Activated effector memory CD4-positive, alpha-beta T cell treated with Interleukin-2 at 50 U/mL for 16 hours (primary cell): ENCODE measurements around the gene ACER2.
"Not testable (repeated sequence)": the region's sequence is repeated elsewhere in the genome, so short reads cannot be mapped to it uniquely, and the experiment has no call there.

Experiments used
- DNase-seq: peaks from one replicate; pipeline ENCODE4 v3.0.0-alpha.2; 2020

ACER2 gene

GRCh38 chr9:19408693-19409400, at the start of gene ACER2:
Gene ACER2 (plus strand): TSS chr9:19409009. CDS start chr9:19409085, 76 bp downstream.
- DNase-seq = peak; percentile 95

GRCh38 chr9:19369107-19369506, 39.7 kb upstream of the ACER2 start:
- DNase-seq = no peak

GRCh38 chr9:19371942-19372341, 36.9 kb upstream of the ACER2 start:
- no peak for DNase-seq

GRCh38 chr9:19372567-19372966, 36.2 kb upstream of the ACER2 start:
- no peak for DNase-seq

GRCh38 chr9:19373527-19373926, 35.3 kb upstream of the ACER2 start:
- DNase-seq = no peak

- no peak for DNase-seq
Observed at GRCh38 chr9:19375538-19375937, 33.3 kb upstream of the ACER2 start.

DNA sequence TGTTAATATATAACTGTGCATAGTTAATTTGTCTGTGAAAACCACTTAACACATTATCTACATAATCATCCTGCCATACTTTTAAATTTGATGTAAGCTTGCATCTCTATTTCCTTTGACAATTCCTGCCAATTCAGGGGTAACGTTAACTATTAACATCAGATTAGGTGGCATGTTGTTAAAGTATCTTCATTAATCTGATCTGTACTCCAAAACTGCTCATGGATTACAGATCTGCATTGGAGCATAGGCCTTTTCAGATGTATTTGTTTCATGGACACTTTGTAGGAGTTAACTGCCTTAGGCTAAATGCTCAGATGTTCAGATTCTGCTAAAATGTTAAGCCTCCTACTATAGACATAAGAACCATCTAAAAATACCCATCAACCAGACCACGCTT, 31.9 kb upstream of the ACER2 start:
- DNase-seq = no peak

GRCh38 chr9:19378164-19378563, 30.6 kb upstream of the ACER2 start:
- no peak for DNase-seq

GRCh38 chr9:19378647-19379046, 30.2 kb upstream of the ACER2 start:
- no peak for DNase-seq

DNA sequence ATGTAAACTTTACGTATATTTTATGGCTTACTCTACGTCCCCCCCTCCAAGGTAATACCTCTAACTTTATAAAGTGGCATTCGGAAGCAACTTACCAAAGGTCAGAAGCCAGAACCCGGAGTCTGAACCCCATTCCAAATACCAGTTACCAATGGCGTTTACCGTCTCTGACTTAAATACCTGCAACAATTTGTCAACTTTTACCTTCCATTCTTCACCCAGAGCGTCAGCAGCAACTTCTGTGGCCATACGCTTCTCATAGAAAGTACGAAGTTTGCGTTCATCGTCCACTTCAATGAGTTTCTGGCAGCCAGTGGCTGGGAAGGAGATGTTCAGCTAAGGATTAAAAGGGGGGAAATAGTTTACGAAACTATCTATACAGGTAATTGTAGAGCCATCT, 29.5 kb upstream of the ACER2 start:
- no peak for DNase-seq

GRCh38 chr9:19379697-19380046, 29.1 kb upstream of the ACER2 start:
- no peak for DNase-seq

GRCh38 chr9:19380826-19381075, 28.1 kb upstream of the ACER2 start:
- DNase-seq = no peak

DNA sequence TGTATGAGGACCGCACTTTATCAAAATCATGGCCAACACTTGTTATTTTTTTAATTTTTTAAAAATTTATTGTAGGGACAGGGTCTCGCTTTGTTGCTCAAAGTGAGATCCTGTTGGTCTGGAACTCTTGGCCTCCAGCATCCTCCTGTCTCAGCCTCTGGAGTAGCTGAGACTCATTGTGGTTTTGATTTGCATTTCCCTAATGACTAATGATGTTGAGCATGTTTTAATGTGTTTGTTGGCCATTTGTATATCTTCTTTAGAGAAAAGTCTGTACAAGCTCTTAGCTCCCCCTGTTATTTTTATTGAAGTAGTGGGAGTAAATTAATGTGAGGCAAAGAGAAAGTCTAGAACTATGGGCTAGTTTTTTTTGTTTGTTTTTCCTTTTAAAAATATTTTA, 27.2 kb upstream of the ACER2 start:
- DNase-seq = no peak

DNA sequence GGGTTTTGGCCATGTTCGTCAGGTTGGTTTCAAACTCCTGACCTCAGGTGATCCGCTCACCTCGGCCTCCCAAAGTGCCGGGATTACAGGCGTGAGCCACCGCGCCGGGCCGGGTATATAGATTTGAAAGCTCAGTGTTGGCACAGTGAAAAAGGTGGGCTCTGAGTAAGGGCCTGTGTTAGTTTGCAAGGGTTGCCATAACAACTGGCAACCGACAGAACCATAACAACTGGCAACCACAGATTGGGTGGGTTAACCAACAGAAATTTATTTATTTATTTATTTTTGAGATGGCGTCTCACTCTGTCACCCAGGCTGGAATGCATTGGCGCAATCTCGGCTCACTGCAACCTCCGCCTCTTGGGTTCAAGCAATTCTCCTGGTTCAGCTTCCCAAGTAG, 23.6 kb upstream of the ACER2 start:
- DNase-seq = not testable (repeated sequence)

DNA sequence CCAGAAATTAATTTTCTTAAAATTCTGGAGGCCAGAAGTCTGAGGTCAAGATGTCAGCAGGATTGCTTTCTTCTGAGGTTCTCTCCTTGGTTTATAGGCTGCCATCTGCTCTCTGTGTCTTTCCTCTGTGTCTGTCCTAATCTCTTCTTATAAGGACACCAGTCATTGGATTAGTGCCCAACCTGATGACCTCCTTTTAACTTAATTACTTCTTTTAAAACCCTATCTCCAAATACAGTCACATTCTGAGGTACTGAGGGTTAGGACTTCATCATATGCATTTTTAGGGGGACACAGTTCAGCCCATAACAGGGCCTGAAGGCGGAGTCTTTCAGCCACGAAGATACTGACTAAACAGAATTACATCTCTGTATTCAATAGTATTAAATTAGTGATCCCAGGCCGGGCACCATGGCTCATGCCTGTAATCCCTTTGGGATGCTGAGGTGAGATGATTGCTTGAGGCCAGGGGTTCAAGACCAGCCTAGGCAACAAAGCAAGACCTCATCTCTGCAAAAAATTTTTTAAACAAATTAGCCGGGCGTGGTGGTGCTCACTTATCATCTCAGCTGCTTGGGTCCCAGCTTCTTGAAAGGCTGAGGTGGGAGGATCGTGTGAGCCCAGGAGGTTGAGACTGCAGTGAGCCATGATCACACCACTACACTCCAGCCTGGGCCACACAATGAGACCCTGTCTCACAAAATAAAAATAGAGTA, 22.9 kb upstream of the ACER2 start:
- no peak for DNase-seq

GRCh38 chr9:19386502-19387044, 22.2 kb upstream of the ACER2 start:
- no peak for DNase-seq

- DNase-seq = no peak
Observed at GRCh38 chr9:19387317-19387716, 21.5 kb upstream of the ACER2 start.

DNA sequence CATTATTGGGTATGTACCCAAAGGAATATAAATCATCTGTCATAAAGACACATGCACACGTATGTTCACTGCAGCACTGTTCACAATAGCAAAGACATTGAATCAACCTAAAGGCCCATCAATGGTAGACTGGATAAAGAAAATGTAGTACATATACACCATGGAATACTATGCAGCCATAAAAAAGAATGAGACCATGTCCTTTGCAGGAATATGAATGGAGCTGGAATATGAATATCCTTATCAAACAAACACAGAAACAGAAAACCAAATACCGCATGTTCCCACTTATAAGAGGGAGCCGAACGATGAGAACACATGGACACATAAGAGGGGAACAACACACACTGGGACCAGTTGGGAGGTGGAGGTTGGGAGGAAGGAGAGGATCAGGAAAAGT, 19.3 kb upstream of the ACER2 start:
- DNase-seq = not testable (repeated sequence)

GRCh38 chr9:19397845-19398244, 11.0 kb upstream of the ACER2 start:
- no peak for DNase-seq

- not testable (repeated sequence) for DNase-seq
Observed at GRCh38 chr9:19403231-19403630, 5.6 kb upstream of the ACER2 start.

- no peak for DNase-seq
Observed at GRCh38 chr9:19404283-19405075, 4.3 kb upstream of the ACER2 start.

DNA sequence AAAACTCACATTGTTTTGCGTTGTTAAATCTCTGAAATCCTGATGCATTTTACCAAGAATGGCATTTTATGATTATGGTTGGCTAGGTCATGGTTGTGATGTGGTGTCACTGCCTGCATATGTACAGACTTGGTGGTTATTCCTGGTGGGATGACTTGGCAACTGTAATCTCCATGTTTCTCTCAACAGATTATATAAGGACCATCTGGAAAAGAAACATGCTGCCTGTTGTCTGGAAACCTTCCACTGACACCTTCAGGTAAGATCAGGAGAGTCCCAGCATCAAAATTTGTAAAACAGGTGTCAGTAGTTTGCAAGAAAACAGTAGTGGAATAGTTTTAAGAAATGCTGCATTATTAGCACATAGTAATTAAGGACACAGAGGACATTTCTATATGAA, 3.0 kb upstream of the ACER2 start:
- no peak for DNase-seq

DNA sequence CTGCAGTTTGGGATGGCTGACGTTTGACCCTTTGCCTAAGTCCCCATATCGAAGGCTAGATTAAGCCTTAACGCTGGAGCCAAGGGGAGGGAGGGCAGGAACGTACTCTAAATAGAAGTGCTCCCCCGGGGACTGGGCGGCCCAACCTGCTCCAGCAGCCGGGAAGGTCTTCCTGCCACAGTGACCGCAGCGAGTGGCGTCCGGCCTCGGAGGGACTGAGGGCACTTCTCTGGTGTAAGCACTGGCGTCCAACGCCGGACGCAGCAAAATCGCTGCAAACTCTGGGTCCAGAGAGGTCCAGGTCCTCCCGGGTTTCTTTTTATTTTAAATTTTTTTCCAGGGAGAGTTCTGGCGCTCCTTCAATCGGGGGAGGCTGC, 505 bp upstream of the ACER2 start:
- DNase-seq = peak; percentile 4
